ENCODE measurements around the gene SLC35C1. TPM values are rescaled to one million over a fixed set of nuclear protein-coding genes. Genes with fewer than 3 reads are reported as not detected.

The SLC35C1 gene
- total and polyA plus RNA-seq, 2 experiments from 2014 or later: 6.8 to 11.0 TPM

GRCh38 chr11:45774786-45775185 lies 30.2 kb upstream of the SLC35C1 start:
- Mint-ChIP-seq H3K36me3 (ENCODE audit: low read depth) (no peaks in the 10 kb centered on the region), H3K4me3 (no peak overlapping the region), H3K9me3 (no peaks in the 10 kb centered on the region), H3K27ac (no peak overlapping the region), H3K27me3 (ENCODE audit: insufficient read depth, low read depth, poor library complexity) (peaks cover 17% of the 10 kb centered on the region), H3K4me1 (no peaks in the 10 kb centered on the region)
- H3K27me3 ChIP-seq (ENCODE audit: insufficient read depth): peaks cover 7% of the 10 kb centered on the region
- no peak overlapping the region for H3K4me2 ChIP-seq
- H4K20me1 ChIP-seq (replicated peaks; ENCODE audit: insufficient read depth): no peaks in the 10 kb centered on the region
- no peaks in the 10 kb centered on the region for H3K79me2 ChIP-seq (replicated peaks; ENCODE audit: insufficient read depth)
- no peak overlapping the region for H3K4me3 ChIP-seq
- no peak overlapping the region for H2AFZ ChIP-seq
- H3K9me2 ChIP-seq (ENCODE audit: insufficient read depth): no peaks in the 10 kb centered on the region
- DNase-seq (ENCODE audit: low spot score): no peak
- ATAC-seq: no peak
- no peak overlapping the region for H3K27ac ChIP-seq (ENCODE audit: low read depth)
- no peaks in the 10 kb centered on the region for H3F3A ChIP-seq (replicated peaks; ENCODE audit: low read depth)
- TF ChIP-seq REST (IDR thresholded peaks at IDR 0.05; ENCODE audit: unreplicated experiment) (no peak), ZNF462 (CRISPR knock-in tag; IDR thresholded peaks at IDR 0.05) (no peak), POLR2AphosphoS5 (IDR thresholded peaks at IDR 0.05; ENCODE audit: low read depth) (no peak), JUNB (IDR thresholded peaks at IDR 0.05; ENCODE audit: unreplicated experiment) (no peak), EZH2phosphoT487 (IDR thresholded peaks at IDR 0.05; ENCODE audit: unreplicated experiment) (no peak), CREB1 (CRISPR knock-in tag; IDR thresholded peaks at IDR 0.05; ENCODE audit: low read depth) (no peak), STAT1 (IDR thresholded peaks at IDR 0.05; ENCODE audit: unreplicated experiment) (no peak), EZH2 (IDR thresholded peaks at IDR 0.05; ENCODE audit: low read depth, unreplicated experiment) (no peak), CTCF (conservative IDR thresholded peaks at IDR 0.05; ENCODE audit: low read depth in 2 of 2) (no peak), NANOG (IDR thresholded peaks at IDR 0.05; ENCODE audit: borderline replicate concordance) (no peak), ZNF331 (CRISPR knock-in tag; IDR thresholded peaks at IDR 0.05; ENCODE audit: low read depth) (no peak), ZNF114 (CRISPR knock-in tag; IDR thresholded peaks at IDR 0.05) (no peak), ETS1 (IDR thresholded peaks at IDR 0.05) (no peak)
- H3K36me3 ChIP-seq (ENCODE audit: insufficient read depth): no peaks in the 10 kb centered on the region
- H3K4me1 ChIP-seq (ENCODE audit: insufficient read depth): 0 out of 2 replicates have a peak, but pooled peaks cover 3% of the 10 kb centered on the region
